ENCODE measurements around the gene SERINC1.

- TF ChIP-seq POLR2AphosphoS5 (IDR thresholded peaks at IDR 0.05; ENCODE audit: low read depth, low read length) (peak; percentile 41; the same call in 1 of the 2 replicates), POLR2A (IDR thresholded peaks at IDR 0.05; ENCODE audit: low read depth, low read length) (peak; percentile 64; the same call in 1 of the 2 replicates), TAF1 (IDR thresholded peaks at IDR 0.05; ENCODE audit: borderline replicate concordance, low read depth, low read length) (0 out of 2 replicates have a peak, but pooled peaks have one; percentile 54)
Observed at GRCh38 chr6:122399348-122400120, 72.1 kb downstream of the SERINC1 start, which contains the start of gene HSF2.
